ENCODE results near the gene MS4A12.

- no peak for TF ChIP-seq CTCF (IDR thresholded peaks at IDR 0.05)
- no peak for TF ChIP-seq POLR2A (IDR thresholded peaks at IDR 0.05)
Observed at GRCh38 chr11:60498399-60498798, 5.8 kb downstream of the MS4A12 start.
